GM18951 (cell line): ENCODE measurements around the gene PTK7.

Experiments used
- POLR2A ChIP-seq: IDR thresholded peaks from 4 replicates; pipeline ENCODE4 v1.6.1; 2011; ENCODE audit warnings: mild to moderate bottlenecking; ENCODE audit not compliant: insufficient read length, insufficient read depth; ENCODE audit errors: extremely low read depth
- in situ Hi-C: fragments of 300-500 bp; cut with MboI; formaldehyde crosslinking; loops from one replicate; pipeline ENCODE4 v1.12.0; 2022; ENCODE audit warnings: low sequenced_read_pairs, mixed read lengths, inconsistent platforms; ENCODE audit not compliant: unreplicated experiment

Gene PTK7

GRCh38 chr6:43183441-43183840, 107.3 kb downstream of the PTK7 start:
- in situ Hi-C loops: no loop called here
- TF ChIP-seq POLR2A: no peak

GRCh38 chr6:43184268-43184985, 108.3 kb downstream of the PTK7 start:
- in situ Hi-C loops: no loop called here
- TF ChIP-seq POLR2A: no peak

GRCh38 chr6:43185391-43185985, 109.4 kb downstream of the PTK7 start:
- in situ Hi-C loops: no loop called here
- TF ChIP-seq POLR2A: no peak

GRCh38 chr6:43186019-43186418, 109.9 kb downstream of the PTK7 start:
- in situ Hi-C loops: no loop called here
- TF ChIP-seq POLR2A: no peak

- in situ Hi-C loops: no loop called here
- no peak for TF ChIP-seq POLR2A
Observed at GRCh38 chr6:43186706-43187105, 110.6 kb downstream of the PTK7 start.

- in situ Hi-C loops: no loop called here
Observed at GRCh38 chr6:43187821-43188220, 111.7 kb downstream of the PTK7 start.

GRCh38 chr6:43188426-43188825, 112.3 kb downstream of the PTK7 start:
- no peak for TF ChIP-seq POLR2A
- in situ Hi-C loops: no loop called here

More at GRCh38 chr6:43187821-43188220, 111.7 kb downstream of the PTK7 start:
- no peak for TF ChIP-seq POLR2A

- in situ Hi-C loops: no loop called here
- no peak for TF ChIP-seq POLR2A
Observed at GRCh38 chr6:43189776-43190304, 113.7 kb downstream of the PTK7 start.

GRCh38 chr6:43192911-43193310, 116.8 kb downstream of the PTK7 start:
- no peak for TF ChIP-seq POLR2A
- in situ Hi-C loops: no loop called here

- TF ChIP-seq POLR2A: no peak
- in situ Hi-C loops: no loop called here
Observed at GRCh38 chr6:43193929-43194328, 117.8 kb downstream of the PTK7 start.

GRCh38 chr6:43196337-43196736, 120.2 kb downstream of the PTK7 start:
- no peak for TF ChIP-seq POLR2A
- in situ Hi-C loops: no loop called here

- in situ Hi-C loops: no loop called here
- TF ChIP-seq POLR2A: no peak
Observed at GRCh38 chr6:43199912-43200311, 123.8 kb downstream of the PTK7 start.

- in situ Hi-C loops: no loop called here
- no peak for TF ChIP-seq POLR2A
Observed at GRCh38 chr6:43200541-43200940, 124.4 kb downstream of the PTK7 start.

- no peak for TF ChIP-seq POLR2A
- in situ Hi-C loops: no loop called here
Observed at GRCh38 chr6:43202451-43202850, 126.3 kb downstream of the PTK7 start.

GRCh38 chr6:43203029-43203717, 127.1 kb downstream of the PTK7 start:
- no peak for TF ChIP-seq POLR2A
- in situ Hi-C loops: no loop called here
